G401.6 (cell line): ENCODE measurements around the gene OGDH.

Experiments used
- FAIRE-seq: peaks from 2 replicates; lab custom pipeline; 2012; peaks lifted over from hg19 to GRCh38; lab: Jason Lieb, UNC

OGDH gene

GRCh38 chr7:44638611-44639557 is 32.5 kb downstream of the OGDH start:
- FAIRE-seq = no peak

- FAIRE-seq = peak; percentile 94
Measured at GRCh38 chr7:44639671-44640321, 33.4 kb downstream of the OGDH start.

- no peak for FAIRE-seq
Measured at GRCh38 chr7:44643206-44643605, 36.8 kb downstream of the OGDH start.

GRCh38 chr7:44645254-44645653 is 38.8 kb downstream of the OGDH start:
- no peak for FAIRE-seq

GRCh38 chr7:44645696-44646095 is 39.3 kb downstream of the OGDH start:
- FAIRE-seq = no peak

- FAIRE-seq = no peak
Measured at GRCh38 chr7:44646176-44646920, 39.9 kb downstream of the OGDH start.

- no peak for FAIRE-seq
Measured at GRCh38 chr7:44646921-44647636, 40.7 kb downstream of the OGDH start.

GRCh38 chr7:44647981-44648714 is 41.7 kb downstream of the OGDH start:
- FAIRE-seq = no peak

GRCh38 chr7:44650242-44650641 is 43.8 kb downstream of the OGDH start:
- FAIRE-seq = no peak

GRCh38 chr7:44650772-44651171 is 44.3 kb downstream of the OGDH start:
- FAIRE-seq = no peak

GRCh38 chr7:44652535-44652934 is 46.1 kb downstream of the OGDH start:
- no peak for FAIRE-seq

- FAIRE-seq = no peak
Measured at GRCh38 chr7:44654255-44654796, 47.9 kb downstream of the OGDH start.

GRCh38 chr7:44655341-44655740 is 48.9 kb downstream of the OGDH start:
- no peak for FAIRE-seq

- no peak for FAIRE-seq
Measured at GRCh38 chr7:44658979-44659378, 52.6 kb downstream of the OGDH start.

- FAIRE-seq = no peak
Measured at GRCh38 chr7:44661233-44661632, 54.8 kb downstream of the OGDH start.

GRCh38 chr7:44664780-44665461 is 58.5 kb downstream of the OGDH start:
- no peak for FAIRE-seq

- no peak for FAIRE-seq
Measured at GRCh38 chr7:44665531-44666213, 59.2 kb downstream of the OGDH start.

GRCh38 chr7:44666566-44666965 is 60.1 kb downstream of the OGDH start:
- no peak for FAIRE-seq

GRCh38 chr7:44667190-44667589 is 60.8 kb downstream of the OGDH start:
- FAIRE-seq = no peak

GRCh38 chr7:44671069-44671468 is 64.6 kb downstream of the OGDH start:
- FAIRE-seq = no peak
